ENCODE measurements around the gene COL23A1. TPM values are rescaled to one million over a fixed set of nuclear protein-coding genes. Genes with fewer than 3 reads are reported as not detected.

COL23A1 gene
- total RNA-seq, 1 experiment from 2014 or later: not detected

GRCh38 chr5:178334861-178335260, 255.3 kb downstream of the COL23A1 start:
- no peak overlapping the region for H3K27ac ChIP-seq (ENCODE audit: low read length)
- H3K36me3 ChIP-seq (ENCODE audit: low read depth, low read length): no peaks in the 10 kb centered on the region
- ChIA-PET CTCF (no interaction called here), POLR2A (ENCODE audit: unreplicated experiment) (no interaction called here)
- H3K9me3 ChIP-seq (ENCODE audit: low read length): no peaks in the 10 kb centered on the region
- no TSS peak for BruUV-seq (replicated peaks)
- H4K20me1 ChIP-seq (ENCODE audit: low read length): no peaks in the 10 kb centered on the region
- H2AFZ ChIP-seq (ENCODE audit: low read length): no peak overlapping the region
- peaks cover 41% of the 10 kb centered on the region for H3K27me3 ChIP-seq (ENCODE audit: low read length)
- DNase-seq (no peak), ATAC-seq (no peak)
- no peaks in the 10 kb centered on the region for H3K79me2 ChIP-seq (ENCODE audit: low read length)
- H3K4me1 ChIP-seq (ENCODE audit: insufficient read depth, low read length): peaks cover 12% of the 10 kb centered on the region; the same call in 1 of the 2 replicates
- intact Hi-C loops (cut with micrococcal nuclease): no loop called here
- no peak overlapping the region for H3K4me2 ChIP-seq (ENCODE audit: low read length)
- H3K4me3 ChIP-seq (ENCODE audit: low read length): no peak overlapping the region
- no peaks in the 10 kb centered on the region for H3F3A ChIP-seq (ENCODE audit: low read length, unreplicated experiment)
- H3K9ac ChIP-seq (ENCODE audit: low read length): no peak overlapping the region
- no peaks in the 10 kb centered on the region for H3K9me2 ChIP-seq (replicated peaks; ENCODE audit: low read length)
- no peak for TF ChIP-seq CTCF (conservative IDR thresholded peaks at IDR 0.05; ENCODE audit: low read depth, low read length)
- TF ChIP-seq EZH2phosphoT487 (IDR thresholded peaks at IDR 0.05; ENCODE audit: borderline replicate concordance, low read length): no peak
- no peak for TF ChIP-seq EZH2 (IDR thresholded peaks at IDR 0.05; ENCODE audit: low read length, unreplicated experiment)

GRCh38 chr5:178333821-178334481, 256.2 kb downstream of the COL23A1 start:
- no peak overlapping the region for H3K27ac ChIP-seq (ENCODE audit: low read length)
- CTCF ChIA-PET: no interaction called here
- BruUV-seq (replicated peaks): no TSS peak

GRCh38 chr5:178332210-178332641, 258.0 kb downstream of the COL23A1 start:
- peaks cover 23% of the 10 kb centered on the region for H3K27me3 ChIP-seq (ENCODE audit: low read length)
- no peaks in the 10 kb centered on the region for H3F3A ChIP-seq (ENCODE audit: low read length, unreplicated experiment)
- ATAC-seq: no peak
- no peak for DNase-seq
- no peak overlapping the region for H3K27ac ChIP-seq (ENCODE audit: low read length)
- CTCF ChIA-PET: no interaction called here
- no peak overlapping the region for H3K4me3 ChIP-seq (ENCODE audit: low read length)
- no peak overlapping the region for H2AFZ ChIP-seq (ENCODE audit: low read length)
- peaks cover 12% of the 10 kb centered on the region; the same call in 1 of the 2 replicates for H3K4me1 ChIP-seq (ENCODE audit: insufficient read depth, low read length)
- POLR2A ChIA-PET (ENCODE audit: unreplicated experiment): no interaction called here
- H3K4me2 ChIP-seq (ENCODE audit: low read length): no peak overlapping the region
- TF ChIP-seq CTCF (conservative IDR thresholded peaks at IDR 0.05; ENCODE audit: low read depth, low read length) (no peak), EZH2 (IDR thresholded peaks at IDR 0.05; ENCODE audit: low read length, unreplicated experiment) (no peak), EZH2phosphoT487 (IDR thresholded peaks at IDR 0.05; ENCODE audit: borderline replicate concordance, low read length) (no peak)
- H4K20me1 ChIP-seq (ENCODE audit: low read length): no peaks in the 10 kb centered on the region
- no peaks in the 10 kb centered on the region for H3K36me3 ChIP-seq (ENCODE audit: low read depth, low read length)
- H3K9me3 ChIP-seq (ENCODE audit: low read length): no peaks in the 10 kb centered on the region
- intact Hi-C loops (cut with micrococcal nuclease): no loop called here
- no TSS peak for BruUV-seq (replicated peaks)
- H3K9me2 ChIP-seq (replicated peaks; ENCODE audit: low read length): no peaks in the 10 kb centered on the region
- H3K79me2 ChIP-seq (ENCODE audit: low read length): no peaks in the 10 kb centered on the region
- no peak overlapping the region for H3K9ac ChIP-seq (ENCODE audit: low read length)

More at GRCh38 chr5:178333821-178334481, 256.2 kb downstream of the COL23A1 start:
- Histone ChIP-seq H3K4me2 (ENCODE audit: low read length) (no peak overlapping the region), H3K4me1 (ENCODE audit: insufficient read depth, low read length) (peaks cover 12% of the 10 kb centered on the region; the same call in 1 of the 2 replicates), H2AFZ (ENCODE audit: low read length) (no peak overlapping the region), H3K9me2 (replicated peaks; ENCODE audit: low read length) (no peaks in the 10 kb centered on the region), H3K4me3 (ENCODE audit: low read length) (no peak overlapping the region), H3F3A (ENCODE audit: low read length, unreplicated experiment) (no peaks in the 10 kb centered on the region), H3K9me3 (ENCODE audit: low read length) (no peaks in the 10 kb centered on the region), H3K9ac (ENCODE audit: low read length) (no peak overlapping the region), H3K36me3 (ENCODE audit: low read depth, low read length) (no peaks in the 10 kb centered on the region), H3K27me3 (ENCODE audit: low read length) (peaks cover 34% of the 10 kb centered on the region), H4K20me1 (ENCODE audit: low read length) (no peaks in the 10 kb centered on the region), H3K79me2 (ENCODE audit: low read length) (no peaks in the 10 kb centered on the region)
- POLR2A ChIA-PET (ENCODE audit: unreplicated experiment): no interaction called here
- no peak for DNase-seq
- intact Hi-C loops (cut with micrococcal nuclease): no loop called here
- TF ChIP-seq EZH2 (IDR thresholded peaks at IDR 0.05; ENCODE audit: low read length, unreplicated experiment): no peak
- no peak for ATAC-seq

Measured in PC-3 (cell line).